Stimulated activated naive CD8-positive, alpha-beta T cell treated with anti-CD3 and anti-CD28 coated beads, Interleukin-15, Interleukin-2, amounts not matched to agents 100 U/mL and 50 U/mL, for 24 hours (primary cell): ENCODE results near the gene RBMS3.
"Not testable (repeated sequence)": the region's sequence is repeated elsewhere in the genome, so short reads cannot be mapped to it uniquely, and the experiment has no call there.

Experiments
- ATAC-seq: fragments of 150-1000 bp; cut with Tn5 transposase; one replicate; pipeline ENCODE4 v1.10.0; 2021
- DNase-seq: peaks from one replicate; pipeline ENCODE4 v3.0.0; 2021

The RBMS3 gene

DNA sequence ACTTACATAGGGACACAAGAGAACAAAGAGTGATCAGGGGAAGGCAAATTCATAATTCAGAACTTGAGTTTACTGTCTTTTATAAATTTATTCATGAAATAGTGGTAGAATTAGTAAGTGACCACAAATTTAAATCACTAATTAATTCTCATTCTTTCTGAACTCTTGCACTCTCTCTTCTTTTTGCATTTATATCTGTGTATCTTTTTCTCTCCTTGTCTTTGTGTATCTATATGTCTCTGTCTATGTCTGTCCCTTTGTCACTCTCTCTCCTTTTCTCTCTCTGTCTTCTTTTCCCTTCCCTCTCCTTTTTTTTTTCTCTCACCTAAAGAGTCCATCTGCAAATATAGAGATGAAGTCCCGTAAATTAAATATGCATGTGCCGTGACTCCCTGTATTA, 31.5 kb downstream of the RBMS3 start:
- DNase-seq (no peak), ATAC-seq (no peak)

DNA sequence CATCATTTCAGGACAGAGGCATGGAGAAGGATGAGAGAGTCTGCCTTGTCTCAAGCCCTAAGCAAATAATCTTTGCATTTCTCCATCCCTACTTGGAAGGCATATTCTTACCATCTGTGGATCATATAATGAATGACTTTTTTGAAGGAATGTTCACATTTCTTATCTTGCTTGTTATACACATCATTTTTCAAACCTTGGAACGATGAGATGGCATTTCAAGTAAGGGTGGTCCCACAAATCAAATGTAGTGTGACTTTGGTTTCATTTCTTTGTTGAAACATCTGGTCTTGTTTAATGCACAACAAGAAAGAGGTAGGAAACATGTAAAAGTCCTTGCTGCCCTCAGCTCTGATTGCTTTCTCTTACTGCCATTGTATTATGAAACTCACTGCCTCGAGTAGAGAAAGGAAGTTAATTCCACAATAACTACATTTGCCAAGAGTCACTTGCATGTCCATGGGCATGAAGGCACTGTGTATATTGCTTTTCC, 32.1 kb downstream of the RBMS3 start:
- ATAC-seq (no peak), DNase-seq (no peak)

DNA sequence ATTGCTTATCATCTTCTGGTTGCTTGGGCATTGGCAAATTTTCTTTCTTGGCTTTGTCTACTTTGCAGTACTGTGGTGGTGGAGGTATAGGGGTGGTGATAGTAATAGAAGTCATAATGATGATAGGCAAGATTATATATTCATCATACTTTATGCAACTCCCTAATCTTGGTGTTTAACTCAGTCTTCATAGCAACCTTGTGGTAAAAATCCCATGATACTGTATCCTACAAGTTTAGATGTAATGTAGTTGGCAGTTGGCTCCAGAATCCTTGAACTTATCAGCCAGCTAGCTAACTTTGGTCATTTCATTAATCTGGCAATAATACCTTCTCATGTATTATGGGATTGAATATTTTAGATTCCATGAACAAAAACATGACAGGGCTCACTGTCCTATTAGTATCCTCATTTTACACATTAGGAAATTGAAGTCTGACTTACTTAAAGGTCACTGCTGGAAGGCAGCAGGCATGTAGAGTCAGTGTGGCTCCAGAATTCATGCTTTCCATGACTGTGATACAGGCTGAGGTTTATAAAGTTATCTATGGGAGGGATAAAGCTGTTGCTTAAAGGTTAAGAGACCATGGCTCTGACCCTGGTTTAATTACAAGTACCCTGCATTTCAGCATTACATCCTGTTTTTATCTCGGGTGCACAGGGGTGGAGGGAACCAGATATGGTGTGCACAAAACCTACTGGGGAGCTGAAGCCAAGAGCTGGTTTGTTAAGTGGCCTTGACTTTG, 33.3 kb downstream of the RBMS3 start:
- ATAC-seq (no peak), DNase-seq (no peak)

DNA sequence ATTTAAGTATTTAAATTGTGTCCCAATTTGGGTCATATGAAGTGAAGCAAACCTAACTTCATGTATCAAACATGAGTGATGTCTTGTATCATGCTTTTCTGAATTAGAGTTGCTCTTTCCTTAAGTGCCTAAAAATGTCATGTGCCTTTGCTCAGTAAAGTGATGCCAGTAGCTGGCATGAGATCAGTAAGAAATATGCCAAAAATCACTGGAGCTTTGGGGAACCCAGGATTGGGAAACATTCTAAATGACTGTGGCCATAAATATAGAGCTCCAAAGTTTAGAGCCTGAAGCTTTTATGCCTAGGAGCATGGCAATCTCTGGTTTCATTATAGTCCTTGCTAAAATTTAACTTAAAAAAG, 33.8 kb downstream of the RBMS3 start:
- DNase-seq (no peak), ATAC-seq (no peak)

DNA sequence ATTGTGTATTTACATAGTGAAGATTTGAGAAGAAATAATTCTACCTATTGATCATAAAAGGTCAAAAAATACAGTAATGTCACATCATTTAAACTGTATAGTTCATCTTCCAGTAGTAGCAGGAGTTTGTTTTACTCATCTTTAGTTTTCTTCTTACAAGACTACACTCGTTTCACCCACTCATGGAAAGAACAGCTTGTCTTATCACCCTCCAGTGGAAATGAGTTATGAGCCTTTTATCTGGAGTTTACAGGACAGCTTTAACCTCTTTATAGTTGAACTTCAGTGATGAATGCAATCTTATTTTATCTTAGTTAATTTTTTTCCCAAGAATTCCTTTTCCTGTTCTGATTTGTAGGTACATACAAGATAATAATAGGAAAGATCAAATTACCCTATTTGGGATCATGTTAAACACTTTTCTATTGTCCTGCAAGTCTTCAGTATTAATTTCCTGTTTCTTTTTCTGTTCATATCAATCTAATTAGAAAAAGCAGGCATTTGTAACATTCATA, 36.8 kb downstream of the RBMS3 start:
- no peak for ATAC-seq
- no peak for DNase-seq

DNA sequence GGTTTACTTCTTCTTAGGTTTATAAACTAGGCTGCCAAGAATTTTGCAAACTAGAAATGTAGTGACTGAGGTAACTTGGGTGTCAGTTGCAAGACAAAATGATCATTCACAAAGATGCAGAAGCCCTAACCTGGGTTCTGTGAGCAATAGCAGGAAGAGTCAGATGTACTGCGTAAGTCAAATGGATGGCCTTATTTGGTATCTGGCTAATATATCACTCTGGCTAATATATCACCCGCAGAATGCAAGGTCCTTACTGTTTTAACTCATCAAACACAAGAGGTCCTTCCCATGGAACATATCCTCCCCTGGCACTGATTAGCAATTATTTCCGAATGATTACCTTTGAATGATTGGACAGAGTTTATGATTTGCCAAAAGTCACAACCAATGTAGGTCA, 37.4 kb downstream of the RBMS3 start:
- no peak for DNase-seq
- no peak for ATAC-seq

DNA sequence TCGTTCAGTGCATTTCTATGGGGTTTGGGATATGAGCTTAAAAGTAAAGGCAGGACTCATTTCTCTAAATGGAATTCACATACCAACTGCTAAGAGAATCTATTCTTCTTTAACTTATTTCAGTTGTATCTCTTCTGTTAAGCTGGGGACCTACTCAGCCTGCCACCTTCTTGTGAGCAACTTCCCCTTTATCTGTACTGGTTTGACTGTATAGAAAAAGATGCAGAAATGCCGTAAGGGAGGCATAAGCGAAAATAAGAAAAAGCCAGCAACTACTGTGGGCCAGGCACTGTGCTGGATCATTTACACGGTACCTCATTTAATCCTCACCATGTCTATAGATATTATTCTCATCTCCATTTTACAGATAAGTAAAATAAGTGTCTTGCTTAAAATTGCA, 38.4 kb downstream of the RBMS3 start:
- ATAC-seq (no peak), DNase-seq (no peak)

DNA sequence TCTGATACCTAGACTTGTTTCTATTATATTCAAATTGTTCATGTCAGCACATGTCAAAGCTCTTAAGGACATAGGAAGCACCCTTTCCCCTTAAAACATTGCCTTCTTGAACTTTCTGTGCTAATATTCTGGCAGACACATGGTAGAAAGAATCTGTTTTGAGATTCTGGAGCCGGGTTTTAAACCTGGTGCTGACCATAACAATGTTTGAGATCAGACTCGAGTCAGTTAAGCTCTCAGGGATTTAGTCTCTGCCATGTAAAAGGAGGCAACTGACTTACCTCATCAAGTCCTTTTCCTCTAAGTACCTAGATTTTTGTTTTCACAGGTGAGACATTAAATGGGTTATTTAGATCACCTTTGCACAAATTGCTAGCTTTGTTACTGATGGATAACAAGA, 38.9 kb downstream of the RBMS3 start:
- DNase-seq (no peak), ATAC-seq (no peak)

DNA sequence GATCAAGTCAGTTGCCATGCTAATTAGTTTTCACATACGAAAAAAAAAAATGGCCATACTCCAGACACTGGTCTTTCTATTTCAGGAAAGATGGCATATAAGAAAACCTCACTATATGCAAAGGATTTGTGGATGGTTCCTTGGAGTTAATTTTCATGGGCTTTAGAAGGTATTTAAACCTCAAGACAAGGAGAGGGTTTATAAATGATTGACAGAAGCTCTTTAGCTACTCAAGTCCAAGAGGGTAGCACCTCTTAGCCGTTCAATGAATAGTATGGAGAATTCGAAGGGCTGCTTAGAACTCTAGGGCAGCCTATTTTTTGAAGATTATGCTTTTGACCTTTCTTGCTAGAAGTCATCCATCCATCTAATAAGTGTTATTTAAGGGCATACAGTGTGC, 41.7 kb downstream of the RBMS3 start:
- ATAC-seq (no peak), DNase-seq (no peak)

DNA sequence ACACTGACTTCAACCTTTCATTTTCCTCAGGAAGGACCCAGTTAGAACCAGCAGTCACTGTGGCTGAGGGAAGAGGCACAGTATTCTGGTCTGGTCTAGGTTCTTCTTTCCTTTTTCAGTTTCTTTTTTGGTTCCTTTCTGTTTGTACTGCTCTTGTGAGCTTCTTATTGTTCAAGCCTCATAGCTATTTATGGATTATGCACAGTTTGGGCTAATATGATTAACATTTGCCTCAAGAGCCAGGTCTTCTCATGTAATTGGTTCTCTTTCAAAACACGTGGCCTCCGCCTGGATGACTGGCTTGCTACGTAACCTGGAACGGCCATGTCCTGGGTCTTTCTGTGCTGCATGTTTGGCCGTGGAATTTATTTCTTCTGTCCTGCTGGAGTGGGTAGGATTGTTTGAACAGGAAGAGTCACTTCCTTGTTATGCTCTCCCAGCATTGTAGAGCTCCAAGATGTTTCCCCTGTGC, 43.3 kb downstream of the RBMS3 start:
- DNase-seq, result no peak
- no peak for ATAC-seq

DNA sequence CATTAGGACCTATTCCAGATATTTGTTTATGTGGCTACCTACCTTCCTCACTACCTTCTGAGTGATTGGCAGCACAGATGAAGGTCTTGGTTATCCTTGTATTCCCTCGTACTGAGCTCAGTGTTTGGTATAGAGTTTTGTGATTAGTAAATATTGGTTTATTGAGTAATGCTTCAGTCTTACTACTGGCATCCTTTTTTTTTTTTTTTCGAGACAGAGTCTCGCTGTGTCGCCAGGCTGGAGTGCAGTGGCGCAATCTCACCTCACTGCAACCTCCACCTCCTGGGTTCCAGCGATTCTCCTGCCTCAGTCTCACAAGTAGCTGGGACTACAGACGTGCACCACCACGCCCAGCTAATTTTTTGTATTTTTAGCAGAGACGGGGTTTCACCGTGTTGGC, 45.7 kb downstream of the RBMS3 start:
- ATAC-seq, result not testable (repeated sequence)

DNA sequence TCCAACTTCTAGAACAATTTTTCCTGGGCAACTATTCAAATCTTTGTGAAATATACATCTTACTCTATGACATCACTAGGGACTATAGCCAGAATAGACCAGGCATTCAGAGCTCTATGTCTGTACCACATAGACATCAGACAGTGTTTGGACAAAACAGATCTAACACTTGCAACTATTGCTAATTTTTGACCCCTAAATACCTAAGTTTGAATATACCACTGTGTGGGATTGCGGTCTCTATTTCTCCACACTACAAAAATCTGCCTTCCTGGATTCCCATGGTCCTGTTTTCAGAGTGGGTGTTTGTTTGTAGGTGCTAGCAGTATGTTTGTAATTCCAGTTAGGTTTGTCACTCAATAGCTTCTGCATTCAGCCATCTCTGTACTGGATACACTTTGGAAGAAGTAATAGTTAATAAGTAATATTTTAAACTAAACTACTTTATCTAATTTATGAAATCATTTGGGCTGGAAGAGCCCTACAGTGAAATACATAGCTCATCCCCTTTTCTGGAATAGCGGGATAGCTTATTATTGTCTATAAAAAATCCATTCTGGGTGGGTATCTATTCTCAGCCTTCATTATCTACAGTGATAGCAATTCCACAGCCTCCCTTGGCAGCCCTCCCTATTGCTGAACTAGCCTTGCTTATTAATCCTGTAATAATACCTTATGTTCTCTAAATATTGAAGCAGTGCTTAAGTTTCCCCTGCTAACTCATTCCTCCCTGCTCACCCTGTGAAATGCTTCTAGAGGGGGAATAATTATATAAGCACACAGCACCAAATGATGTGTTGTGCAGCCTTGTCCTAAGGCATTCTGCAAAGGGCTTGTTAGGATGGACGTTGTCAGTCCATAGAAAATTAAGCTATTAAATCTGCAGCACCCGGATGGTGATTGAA, 49.4 kb downstream of the RBMS3 start:
- ATAC-seq, result no peak
- no peak for DNase-seq

More for the DNA sequence above, 45.7 kb downstream of the RBMS3 start:
- not testable (repeated sequence) for DNase-seq

DNA sequence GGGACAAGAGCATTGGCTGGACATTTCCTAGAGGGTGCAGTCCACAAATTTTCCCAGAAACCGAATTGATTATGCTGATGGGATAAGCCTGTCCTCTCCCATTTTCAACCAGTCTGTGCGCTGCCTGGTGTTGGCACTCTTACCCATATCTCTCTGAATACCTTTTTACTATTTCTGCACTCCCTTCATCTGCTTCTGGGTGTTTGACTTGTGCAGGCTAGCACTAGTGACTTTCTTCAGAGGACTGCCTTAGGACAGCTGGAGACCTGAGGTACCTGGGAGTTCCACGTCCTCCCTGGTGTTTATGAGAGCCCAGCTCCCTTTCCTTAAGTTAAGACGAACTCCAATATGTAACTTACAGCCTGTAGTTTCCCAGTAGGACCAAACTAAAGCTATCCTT, 50.2 kb downstream of the RBMS3 start:
- ATAC-seq, result no peak
- no peak for DNase-seq

DNA sequence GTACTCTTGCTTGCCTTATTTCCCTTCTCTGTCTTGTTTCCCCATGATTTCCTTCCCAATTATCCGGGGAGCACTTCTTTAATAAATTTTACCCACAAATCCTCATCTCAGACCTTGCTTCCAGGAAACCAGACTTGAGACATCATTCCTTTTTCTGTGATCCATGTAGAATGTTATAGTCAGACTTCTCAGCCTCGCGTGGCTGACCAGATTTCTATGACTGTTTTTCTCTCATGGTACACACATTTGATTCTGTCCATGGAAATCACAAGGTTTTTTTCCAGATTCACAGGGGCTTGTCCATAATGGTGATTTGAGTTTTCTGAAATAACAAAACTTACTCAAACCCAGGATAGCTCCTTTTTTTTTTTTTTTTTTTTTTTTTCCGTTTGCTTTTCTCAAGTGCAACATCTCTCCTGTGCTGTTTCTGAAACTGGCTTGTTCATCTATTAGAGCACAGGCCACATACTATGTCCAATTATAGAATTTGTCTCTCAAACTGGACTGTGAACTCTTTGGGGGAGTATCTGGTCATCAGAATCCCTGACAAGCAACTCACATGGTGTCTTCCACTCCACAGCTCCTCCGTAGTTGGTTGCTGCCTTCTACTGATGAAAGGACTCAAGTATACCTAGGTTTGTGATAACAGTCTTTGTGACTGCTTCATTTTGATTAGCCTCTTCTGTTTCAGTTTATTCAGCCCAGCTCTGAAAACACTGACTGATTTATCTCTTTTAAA, 50.8 kb downstream of the RBMS3 start:
- DNase-seq, result no peak

DNA sequence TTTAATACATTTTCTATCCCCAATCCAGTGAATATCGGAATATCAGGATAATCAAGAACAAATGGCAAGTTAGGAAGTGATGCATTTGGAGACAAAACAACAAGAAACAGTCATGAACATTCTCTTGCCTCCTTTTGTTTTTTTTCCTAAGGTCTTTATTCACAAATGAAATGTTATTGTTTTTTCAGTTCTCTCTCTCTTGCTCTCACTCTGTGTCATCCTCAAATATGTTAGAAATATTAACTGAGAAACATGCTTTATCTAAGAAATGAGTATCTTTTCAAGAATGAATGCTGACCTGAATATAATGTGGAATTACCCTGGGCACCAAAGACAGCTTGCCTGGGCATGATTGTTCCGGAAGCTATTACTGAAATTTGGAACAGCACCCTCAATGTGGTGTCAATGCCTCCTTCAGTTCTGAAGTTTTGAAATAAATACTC, 51.3 kb downstream of the RBMS3 start:
- ATAC-seq (no peak), DNase-seq (no peak)

More for the DNA sequence above, 50.8 kb downstream of the RBMS3 start:
- ATAC-seq, result no peak

DNA sequence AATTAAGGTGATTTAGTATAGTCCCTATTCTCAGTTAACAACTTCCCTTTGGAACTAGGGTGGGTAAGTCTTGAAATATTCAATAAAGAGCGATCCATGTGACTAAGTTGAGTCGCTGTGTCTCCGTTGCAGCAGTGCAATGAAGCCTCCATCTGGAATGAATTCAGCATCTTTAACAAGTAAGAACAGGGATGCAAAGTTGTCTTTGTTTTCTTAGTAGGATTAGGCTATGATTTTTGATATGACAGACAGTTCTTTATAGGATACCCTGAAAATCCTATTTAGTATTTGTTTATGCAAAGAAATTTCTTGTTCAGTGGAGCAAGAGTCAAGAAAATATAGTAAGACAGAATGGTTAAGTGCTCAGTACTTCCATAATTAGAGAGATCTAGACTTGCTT, 52.7 kb downstream of the RBMS3 start:
- DNase-seq (no peak), ATAC-seq (no peak)

DNA sequence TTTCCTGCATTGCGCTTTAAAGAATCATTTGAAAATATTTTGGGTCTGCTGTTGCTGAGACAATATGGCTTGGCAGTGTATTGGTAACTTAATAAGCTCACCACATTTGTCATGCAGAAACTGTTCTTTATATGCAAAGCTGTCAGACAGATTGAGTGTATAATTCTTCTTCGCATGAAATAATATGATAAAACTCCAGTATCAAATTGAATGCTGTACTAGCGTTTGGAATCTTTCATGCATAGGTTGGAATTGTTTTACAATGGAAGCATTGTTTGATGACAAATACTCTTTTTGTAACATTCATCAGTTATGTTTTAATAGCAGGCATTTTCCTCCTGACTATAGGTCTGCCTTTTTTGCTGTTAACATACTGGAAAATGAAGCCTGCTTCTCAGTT, 53.8 kb downstream of the RBMS3 start:
- ATAC-seq, result no peak
- no peak for DNase-seq

DNA sequence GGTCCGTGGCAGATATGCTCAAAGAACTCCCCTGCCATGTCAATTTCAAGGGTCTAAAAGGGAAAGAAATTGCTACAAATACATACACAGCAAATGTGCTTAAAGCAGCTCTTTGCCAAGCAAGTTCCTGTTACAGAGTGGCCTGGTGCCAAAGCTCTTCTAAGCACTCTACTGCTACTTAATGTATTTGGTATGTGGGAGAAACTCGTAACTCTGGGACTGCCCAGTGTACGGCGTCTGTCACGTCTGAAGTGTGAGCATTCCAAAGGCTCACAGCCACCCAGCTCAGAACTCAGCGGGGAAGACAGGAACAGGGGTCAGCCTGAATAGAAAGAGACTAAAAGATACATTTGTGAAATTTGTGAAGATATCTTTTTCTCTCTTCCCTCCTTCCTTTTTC, 54.6 kb downstream of the RBMS3 start:
- DNase-seq, result no peak
- no peak for ATAC-seq

DNA sequence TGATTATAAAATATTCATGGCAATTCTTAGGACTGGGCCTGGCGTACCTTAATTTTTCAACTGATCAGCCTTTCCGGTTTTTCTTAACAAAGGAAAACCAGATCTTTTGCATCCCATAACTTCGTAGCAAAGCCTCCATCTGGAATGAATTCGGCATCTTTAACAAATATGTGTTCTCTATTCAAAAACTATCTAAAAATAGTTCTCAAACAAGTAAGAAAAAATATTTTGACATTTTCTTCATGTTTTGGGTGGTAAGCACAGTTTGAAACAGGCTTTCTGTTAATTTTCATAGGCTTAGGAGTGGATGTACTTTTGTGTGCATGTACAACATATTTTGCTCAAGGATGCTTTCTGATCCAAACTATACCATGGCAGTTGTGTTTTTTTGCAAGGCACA, 55.1 kb downstream of the RBMS3 start:
- ATAC-seq, result no peak
- no peak for DNase-seq

DNA sequence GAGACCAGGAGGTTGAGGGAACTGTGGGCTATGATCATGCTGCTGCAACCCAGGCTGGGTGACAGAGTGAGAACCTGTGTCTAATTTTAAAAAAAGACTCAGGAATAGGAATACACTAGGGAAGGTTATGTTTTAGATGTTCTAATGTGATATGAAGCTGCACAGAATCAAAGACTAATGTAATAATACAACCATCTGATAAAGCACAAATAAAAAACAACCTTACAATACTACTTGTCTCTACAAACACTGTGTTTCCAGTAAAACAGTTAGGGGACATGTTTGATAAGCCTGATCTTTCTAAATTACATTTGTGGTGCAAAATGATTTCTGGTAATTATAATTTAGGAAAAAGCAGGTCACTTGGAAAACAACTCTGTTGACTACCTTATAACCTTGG, 56.7 kb downstream of the RBMS3 start:
- DNase-seq, result no peak
- ATAC-seq, result no peak

DNA sequence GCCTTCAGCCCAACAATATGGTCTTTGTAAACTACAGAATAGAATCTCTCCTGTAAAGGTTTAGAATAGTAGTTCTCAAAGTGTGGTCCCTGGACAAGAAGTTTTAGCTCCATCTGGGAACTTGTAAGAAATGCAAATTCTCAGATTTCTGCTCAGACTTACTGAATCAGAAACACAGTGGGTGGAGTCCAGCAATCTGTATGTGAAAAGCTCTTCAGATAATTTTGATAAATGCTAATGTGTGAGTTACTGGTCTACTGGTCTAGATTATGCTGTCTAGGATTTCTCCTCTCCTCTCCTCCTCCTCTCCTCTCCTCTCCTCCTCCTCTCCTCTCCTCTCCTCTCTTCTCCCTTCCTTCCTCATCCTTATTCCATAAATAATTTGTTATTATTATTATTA, 57.5 kb downstream of the RBMS3 start:
- DNase-seq (no peak), ATAC-seq (no peak)
